ENCODE results near the gene SEC14L3.
"Not testable (repeated sequence)": the region's sequence is repeated elsewhere in the genome, so short reads cannot be mapped to it uniquely, and the experiment has no call there.

SEC14L3 gene

DNA sequence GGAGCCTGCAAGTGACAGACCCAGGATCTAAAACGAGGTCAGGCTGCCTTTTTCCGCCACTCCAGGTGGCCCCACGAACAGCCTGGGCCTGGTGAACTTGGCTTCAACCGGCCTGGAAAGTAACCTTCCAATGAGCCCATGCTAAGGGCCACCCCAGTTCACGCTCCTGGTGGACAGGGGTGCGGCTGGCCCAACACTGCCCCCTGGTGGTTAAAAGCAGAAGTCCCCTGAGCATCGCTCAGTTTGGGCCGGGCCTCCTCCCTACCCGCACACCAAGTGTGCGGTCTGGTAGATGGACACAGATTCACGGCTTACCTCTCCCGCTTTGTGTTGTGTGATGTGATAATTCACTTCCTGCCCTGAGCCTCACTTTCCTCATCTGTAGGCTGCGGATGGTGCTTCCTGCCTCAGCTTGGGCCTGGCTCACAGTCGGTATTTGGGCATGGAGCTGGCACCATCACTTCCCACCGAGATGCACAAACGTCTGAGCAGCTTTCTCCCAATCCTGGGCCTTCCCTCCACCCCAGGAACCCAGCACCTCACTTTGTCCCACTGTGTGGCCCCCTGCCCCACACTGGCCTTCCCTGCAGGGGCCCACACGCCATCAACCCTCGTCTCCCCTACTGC, 13.7 kb upstream of the SEC14L3 start:
- DNase-seq (ENCODE audit: low read depth): peak; percentile 21

DNA sequence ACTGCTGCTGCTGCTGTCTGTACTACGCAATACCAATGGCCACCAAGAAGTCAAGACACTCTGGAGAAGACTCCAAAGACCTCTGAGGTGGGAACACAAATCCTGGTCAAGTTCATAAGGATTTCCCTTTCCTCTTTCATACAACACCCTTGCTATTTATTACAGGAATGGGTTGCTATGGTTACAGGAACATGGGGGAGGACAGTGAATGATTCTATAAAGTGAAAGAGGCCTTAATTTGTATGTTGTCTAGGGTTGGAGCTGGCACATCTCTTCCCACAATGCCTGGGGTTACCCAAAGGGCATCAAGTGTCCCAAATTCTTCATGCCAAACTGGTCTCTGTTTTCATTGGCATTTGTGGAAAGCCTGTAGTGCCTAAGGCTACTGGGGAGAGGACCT, 11.4 kb upstream of the SEC14L3 start:
- no peak for DNase-seq (ENCODE audit: low read depth)

DNA sequence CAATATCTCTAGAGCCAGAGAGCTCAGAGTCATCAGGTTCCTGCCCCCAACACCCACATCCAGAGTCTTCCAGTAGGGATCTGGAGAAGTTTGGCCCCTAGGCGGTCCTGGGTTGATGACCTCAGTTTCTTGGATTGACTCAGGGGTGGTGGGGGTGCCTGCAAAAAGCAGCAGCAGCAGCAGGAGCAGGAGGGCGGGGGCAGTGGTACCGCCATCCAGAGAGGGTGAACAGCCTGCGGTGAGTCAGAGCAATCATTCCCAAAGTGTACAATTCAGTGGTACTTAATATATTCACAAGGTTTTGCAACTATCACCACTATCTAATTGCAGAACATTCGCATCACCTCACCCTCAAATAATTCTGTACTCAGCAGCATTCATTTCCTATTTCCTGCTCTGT, 9.9 kb upstream of the SEC14L3 start:
- no peak for DNase-seq (ENCODE audit: low read depth)

DNA sequence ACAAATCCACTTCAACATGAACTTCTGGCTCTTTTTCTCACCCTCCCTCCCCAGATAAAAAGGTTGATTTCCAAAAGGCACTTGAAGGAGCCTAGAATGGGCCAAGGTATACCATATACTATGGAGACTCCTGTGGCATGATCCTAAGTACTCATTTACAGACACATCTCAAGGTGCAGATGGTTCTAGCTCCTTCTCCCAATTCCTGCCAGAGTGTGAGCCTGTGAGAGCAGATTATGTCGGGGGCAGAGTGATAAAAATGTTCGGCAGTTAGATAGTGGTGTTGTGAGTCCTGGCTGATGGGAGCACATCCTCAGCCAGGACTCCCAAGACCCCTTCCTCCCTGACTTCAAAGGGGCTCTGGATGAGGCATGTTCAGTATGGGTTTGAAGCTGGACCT, 8.2 kb upstream of the SEC14L3 start:
- no peak for DNase-seq (ENCODE audit: low read depth)

DNA sequence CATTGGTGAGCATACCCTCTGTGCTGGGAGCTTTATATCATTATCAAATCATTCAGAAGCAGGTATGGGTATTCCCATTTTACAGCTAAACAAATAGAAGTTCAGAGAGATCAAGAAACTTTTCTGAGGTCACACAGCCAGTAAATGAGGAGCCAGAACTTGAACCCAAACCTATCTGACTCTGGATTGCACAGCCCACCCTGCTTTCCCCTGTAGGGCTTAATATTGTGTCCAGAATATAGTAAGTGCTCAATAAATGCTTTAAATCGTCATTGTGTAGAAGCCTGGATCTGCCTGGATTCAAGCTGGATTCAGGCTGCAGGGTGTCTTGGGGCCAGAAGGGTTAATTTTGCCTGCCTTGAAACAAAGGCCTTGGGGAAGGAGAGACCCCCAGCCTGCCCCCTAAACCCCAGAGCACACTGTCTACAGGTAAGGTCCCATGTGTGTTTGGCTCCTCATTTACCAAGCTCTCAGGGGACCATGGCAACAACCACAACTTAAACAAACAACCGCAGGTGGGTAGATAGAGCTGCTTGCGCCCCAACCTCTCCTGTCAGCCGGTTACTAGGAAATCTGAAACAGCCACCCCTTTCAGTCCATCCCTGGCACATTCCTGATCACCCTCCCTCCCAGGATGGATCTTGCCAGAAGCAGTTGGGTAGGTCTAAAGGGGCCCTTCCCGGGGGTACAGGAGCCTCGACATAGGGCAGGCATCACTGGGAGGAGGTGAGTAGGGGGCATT, 3.0 kb upstream of the SEC14L3 start:
- DNase-seq (ENCODE audit: low read depth): no peak

DNA sequence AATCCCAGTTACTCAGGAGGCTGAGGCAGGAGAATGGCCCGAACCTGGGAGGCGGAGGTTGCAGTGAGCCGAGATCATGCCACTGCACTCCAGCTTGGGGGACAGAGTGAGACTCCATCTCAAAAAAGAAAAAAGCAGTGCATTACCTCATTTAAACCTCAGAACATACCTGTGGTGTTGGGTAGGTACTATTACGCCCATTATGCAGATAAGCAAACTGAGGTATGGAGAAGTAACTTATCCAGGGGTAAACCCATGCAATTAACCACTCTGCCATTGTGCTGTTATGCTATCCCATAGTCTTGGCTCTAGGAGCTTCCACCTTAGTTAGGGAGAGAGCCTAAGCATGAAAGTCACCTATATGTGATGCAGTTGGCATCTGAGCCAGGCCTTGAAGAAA, 2.3 kb upstream of the SEC14L3 start:
- DNase-seq (ENCODE audit: low read depth): no peak

DNA sequence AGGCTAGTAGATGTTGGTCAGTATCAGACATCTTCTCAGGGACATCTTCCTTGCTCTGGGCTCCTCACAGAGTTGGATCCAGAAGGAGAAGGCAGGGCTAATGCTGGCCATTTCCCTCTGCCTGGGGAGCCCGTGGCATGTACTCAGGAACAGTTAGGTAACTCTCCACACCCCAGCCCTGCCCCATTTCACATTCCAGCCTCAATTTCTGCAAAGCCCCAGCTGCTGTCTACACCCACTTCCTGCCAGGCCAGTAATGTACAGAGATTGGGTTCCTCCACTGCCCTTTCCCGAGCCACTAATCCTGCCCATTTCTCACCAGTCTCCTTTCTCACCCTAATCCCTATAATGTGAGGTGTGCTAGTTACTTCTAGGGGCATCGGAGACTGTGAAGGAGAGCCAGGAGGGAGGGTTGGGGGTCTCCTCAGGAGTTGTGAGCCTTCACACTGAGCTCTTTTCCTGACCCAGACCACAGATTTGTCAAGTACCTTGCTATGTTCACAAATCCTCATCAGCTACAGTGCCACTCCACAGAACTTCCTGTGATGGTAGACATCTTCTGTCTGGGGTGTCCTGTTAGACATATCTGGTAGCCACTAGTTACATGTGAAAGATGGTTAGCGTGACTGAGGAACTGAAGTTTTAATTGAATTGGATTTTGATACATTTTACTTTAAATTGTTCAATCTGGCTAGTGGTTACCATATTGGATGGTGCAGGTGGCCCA, 1.3 kb upstream of the SEC14L3 start:
- no peak for DNase-seq (ENCODE audit: low read depth)

DNA sequence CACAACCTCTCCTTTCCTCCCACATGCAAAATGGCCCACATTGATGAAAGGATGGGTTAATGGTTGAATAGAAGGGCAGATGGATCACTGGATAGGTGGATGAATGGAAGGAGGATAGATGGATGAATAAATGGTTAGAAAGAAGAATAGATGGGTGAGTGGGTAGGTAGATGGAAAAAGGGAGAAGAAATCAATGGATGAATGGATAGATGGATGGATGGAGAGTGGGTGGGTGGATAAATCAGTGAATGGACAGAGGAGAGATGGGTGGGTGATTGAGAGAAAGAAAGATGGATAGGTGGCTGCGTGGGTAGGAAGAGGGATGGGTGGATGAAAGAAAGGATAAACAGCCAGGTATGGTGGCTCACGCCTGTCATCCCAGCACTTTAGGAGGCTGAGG, 1.2 kb downstream of the SEC14L3 start:
- no peak for DNase-seq (ENCODE audit: low read depth)

DNA sequence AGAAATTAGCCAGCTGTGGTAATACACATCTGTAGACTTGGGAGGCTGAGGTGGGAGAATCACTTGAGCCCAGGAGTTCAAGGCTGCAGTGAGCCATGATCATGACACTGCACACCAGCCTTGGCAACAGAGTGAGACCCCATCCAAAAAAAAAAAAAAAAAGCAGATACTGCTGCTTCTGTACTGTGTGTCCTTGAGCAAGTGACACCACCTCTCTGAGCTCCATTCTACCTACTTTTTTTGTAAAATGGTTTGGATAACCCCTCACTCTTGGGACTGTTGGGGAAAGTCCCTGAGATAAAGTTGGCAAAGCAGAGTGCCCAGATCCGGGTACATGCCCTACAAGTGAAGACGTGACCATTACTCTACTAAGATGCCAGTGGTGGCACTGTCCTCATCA, 2.7 kb downstream of the SEC14L3 start:
- DNase-seq (ENCODE audit: low read depth): no peak

DNA sequence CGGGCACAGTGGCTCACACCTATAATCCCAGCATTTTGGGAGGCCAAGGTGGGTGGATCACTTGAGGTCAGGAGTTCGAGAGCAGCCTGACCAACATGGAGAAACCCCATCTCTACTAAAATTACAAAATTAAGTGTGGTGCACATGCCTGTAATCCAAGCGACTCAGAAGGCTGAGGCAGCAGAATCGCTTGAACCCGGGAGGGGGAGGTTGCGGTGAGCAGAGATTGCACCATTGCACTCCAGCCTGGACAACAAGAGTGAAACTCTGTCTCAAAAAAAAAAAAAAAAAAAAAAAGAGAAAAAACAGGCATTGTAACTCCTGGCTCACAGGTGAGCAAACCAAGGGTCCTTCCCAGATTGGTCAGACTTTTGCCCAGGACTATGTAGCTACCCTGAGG, 11.3 kb downstream of the SEC14L3 start:
- not testable (repeated sequence) for DNase-seq (ENCODE audit: low read depth)

DNA sequence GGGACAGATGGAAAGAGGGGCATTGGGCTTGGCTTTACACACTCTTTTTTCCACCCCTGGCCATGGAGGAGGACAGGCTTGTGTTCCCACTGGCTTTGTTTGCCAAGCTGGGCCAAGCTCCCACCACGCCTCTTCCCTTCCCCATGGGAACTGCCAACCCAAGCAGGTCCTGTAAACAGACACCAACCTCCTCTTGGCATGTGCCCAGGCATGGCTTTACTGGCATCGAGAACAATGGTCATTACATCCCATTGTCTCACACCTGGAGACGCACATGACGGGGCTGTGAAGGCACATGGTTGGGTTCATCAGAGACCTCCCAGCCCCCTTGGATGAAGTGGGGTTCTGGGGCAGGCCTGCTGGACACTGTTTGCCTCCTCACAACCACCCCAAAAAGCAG, 11.7 kb downstream of the SEC14L3 start:
- no peak for DNase-seq (ENCODE audit: low read depth)

DNA sequence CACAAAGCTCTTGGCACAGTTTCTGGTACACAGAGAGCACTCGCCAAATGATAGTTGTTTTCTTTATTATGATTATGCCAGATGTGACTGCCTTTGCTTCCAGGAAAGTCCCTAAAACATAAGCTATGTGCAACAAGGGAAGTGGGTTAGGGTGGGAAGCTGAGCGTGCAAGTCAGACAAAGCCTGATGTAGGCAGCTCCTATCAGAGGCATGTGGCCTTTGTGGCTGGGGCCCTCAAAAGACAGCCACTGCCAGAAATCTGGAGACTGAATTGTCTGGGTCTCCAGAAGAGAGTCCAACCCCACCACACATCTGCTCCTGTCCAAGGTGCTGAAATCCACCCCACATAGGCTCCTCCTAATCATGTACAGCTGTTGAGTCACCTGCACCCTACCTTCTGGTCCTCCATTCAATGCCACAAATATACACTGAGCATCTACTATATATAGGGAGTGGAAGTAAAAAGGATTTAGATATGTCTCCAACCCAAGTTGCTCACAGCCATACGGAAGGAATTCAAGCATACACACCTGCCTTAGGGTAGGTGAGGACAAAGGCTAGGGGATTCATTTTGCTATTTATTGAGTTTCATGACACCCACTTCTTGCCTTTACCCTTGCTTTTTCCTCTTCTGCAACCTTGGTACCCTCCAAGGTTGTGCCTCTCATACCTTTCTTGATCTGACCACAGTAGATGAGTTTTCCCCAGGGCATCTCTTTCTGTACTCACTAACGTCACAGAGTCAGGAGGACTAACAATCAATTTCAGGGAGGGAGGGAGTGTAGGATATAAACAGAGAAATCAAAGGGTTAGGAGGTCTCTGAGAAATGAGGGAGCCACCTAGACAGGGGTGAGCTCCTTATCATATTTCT, 12.4 kb downstream of the SEC14L3 start:
- DNase-seq (ENCODE audit: low read depth): no peak

DNA sequence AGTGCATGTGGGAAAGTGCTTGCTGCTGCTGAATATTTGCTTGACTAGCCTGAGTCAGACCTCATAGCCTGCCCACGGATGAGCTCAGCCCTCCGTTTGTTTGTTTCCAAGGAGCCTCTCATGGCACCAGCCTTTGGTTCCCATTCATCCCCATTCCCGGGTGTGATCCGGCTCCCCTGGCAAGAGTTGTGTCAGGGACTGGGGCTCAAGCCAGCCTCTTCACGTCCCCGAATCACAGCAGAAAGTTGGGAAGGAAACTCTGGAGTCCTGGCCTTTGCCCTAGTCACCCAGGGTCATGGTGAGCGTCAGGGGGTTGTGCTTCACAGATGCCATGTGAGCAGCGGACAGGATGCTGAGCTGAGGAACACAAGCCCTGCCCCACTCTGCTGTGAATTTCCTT, 13.8 kb downstream of the SEC14L3 start:
- no peak for DNase-seq (ENCODE audit: low read depth)

DNA sequence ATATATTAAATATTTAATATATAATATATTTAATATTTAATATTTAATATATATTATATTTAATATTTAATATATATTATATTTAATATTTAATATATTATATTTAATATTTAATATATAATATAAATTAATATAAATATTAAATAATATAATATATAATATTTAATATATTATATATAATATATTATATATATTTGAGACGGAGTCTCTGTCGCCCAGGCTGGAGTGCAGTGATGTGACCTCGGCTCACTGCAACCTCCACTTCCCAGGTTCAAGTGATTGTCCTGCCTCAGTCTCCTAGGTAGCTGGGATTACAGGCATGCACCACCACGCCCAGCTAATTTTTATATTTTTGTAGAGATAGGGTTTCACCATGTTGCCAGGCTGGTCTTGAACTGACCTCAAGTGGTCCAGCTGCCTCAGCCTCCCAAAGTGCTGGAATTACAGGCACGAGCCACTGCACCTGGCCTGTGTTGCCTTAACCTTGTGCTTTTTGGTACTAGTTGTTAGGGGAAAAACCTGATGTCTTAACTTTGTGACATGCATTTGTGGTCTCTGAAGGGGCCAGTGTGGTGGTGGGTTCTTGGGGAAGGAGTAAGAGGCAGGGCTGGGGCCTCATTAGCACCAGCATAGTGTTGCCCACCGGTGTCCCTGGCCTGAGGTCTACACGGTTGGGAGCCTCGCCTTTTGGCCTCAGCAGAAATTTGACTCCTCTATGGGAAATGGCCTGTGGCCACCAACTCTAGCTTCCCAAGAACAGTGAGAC, 16.6 kb downstream of the SEC14L3 start:
- no peak for DNase-seq (ENCODE audit: low read depth)

DNA sequence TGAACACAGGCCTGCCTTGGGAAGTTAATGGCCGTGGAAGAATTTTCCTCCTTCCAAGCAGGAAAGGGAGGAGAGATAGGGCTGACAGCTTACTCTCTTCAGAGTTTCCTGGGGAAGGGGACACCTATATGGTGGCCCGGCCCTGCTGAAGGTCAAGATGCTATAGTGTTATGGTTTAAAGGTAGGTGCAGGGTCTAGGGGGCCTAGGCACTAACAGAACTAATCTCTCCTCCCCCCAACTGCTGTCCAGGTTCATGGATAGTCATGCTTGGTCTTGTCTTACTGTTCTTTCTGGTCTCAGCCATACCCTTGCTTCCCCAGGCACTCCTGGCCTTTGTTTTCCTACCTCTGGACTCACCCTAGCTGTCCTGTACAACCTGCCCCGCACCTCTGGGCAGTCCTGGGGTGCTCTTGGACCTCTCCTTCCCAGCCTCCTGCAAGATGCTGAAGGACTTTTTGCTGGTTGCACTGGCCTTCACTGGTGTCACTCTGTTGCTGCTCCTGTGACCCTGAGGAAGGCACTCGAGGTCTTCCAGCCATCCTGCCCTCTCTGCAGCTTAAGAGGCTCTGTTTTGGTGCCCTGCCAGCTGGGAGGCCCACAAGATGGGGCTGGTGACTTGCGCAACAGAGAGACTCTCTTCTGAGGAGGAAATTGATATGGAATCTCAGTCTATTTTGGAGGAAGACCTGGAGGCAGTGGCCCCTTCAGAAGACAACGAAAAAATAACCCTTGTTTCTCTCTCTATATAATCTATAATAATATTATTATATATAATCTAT, 17.9 kb downstream of the SEC14L3 start:
- no peak for DNase-seq (ENCODE audit: low read depth)

DNA sequence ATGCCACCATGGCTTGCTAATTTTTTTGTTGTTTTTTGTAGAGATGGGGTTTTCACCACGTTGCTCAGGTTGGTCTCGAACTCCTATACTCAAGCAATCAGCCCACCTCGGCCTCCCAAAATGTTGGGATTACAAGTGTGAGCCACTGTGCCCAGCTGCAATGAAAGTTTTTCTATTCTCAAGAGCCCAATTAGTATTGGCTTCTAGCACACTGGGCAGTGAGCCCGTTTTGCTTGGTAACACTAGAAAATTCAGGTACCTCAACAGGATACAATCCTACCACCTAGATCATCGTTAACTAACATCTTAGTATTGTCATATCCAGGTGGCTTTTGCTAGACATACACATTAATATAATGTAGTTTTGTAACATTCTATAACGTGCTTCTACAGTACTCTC, 19.0 kb downstream of the SEC14L3 start:
- DNase-seq (ENCODE audit: low read depth): no peak

DNA sequence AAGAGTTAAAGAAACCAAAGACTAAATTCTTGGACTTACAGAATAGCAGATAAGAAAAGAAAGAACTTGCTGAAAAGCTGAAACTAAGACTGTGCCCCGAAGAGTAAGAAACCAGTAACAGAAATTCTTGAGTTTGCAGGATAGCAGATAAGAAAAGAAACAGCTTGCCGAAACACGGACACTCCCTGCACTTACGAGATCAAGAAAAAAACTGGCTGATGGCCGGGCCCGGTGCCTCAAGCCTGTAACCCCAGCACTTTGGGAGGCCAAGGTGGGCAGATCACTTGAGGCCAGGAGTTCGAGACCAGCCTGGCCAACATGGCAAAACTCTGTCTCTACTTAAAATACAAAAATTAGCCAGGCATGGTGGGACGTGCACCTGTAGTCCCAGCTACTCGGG, 20.3 kb downstream of the SEC14L3 start:
- not testable (repeated sequence) for DNase-seq (ENCODE audit: low read depth)

DNA sequence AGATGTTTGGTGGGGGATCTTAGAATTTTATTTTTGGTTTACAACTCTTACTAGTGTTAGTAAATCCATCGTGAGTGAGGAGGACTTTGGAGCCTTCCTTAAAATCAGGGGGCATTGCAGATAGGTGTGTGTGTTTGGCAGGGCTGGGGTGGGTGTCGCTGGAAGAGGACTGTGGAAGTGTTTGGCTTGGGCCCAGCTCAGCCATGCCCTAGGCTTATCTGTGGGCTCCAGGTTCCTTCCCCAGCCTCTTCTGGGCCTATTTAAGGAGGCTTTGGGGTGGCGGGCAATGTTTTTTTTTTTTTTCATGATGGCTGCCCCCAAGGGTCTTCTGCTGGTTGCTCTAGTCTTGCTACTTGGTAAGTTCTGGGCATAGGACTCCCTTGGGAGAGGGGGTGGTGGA, 24.2 kb downstream of the SEC14L3 start:
- DNase-seq (ENCODE audit: low read depth): no peak

DNA sequence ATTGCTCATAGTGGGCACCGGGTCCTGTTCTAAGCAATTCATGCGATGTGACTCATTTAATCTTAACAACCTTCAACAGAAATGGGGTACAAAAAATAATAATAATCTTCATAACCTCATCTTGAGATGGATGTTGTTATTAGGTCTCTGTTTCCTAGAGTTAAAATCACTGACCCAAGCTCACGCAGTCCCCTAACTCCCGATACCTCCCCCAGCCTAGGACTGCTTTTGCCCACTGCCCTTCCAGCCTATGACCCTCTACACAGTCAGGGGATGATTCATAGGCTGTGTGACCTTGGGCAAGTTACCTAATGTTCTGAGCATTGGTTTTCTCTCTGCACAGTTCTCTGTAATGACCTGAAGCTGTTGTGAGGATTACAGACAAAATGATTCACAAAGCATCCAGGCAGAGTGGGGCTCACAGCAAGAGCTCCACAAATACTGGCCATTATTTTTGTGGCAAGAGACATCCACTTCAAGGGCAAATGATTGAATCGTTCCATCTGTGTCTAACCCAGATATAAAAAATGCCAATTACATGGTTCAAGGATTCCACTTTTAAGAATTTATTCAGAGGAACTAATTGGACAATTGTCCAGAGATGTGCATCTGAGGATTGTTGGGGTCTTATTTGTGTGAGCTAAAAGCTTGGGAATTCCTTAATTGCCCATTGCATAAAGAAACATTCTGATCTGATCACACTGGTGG, 26.2 kb downstream of the SEC14L3 start:
- no peak for DNase-seq (ENCODE audit: low read depth)
